ENCODE measurements around the gene CARMIL1. TPM values are rescaled to one million over a fixed set of nuclear protein-coding genes. Genes with fewer than 3 reads are reported as not detected.
"Not testable (repeated sequence)": the region's sequence is repeated elsewhere in the genome, so short reads cannot be mapped to it uniquely, and the experiment has no call there.

Gene CARMIL1
- total RNA-seq, 1 donor from 2014 or later, result 11.8 TPM

- H3K27me3 Mint-ChIP-seq, result no peaks in the 10 kb centered on the region
- H3K9me3 Mint-ChIP-seq, result no peaks in the 10 kb centered on the region
- H3K4me3 Mint-ChIP-seq, result no peak overlapping the region
- TF ChIP-seq CTCF (conservative IDR thresholded peaks at IDR 0.05), result no peak
- no peak overlapping the region for H3K27ac Mint-ChIP-seq
- no peaks in the 10 kb centered on the region for H3K4me1 Mint-ChIP-seq (ENCODE audit: unreplicated experiment)
- H3K36me3 Mint-ChIP-seq, result no peaks in the 10 kb centered on the region
- DNase-seq (ENCODE audit: extremely low spot score, unreplicated experiment), result no peak
Measured at GRCh38 chr6:25436760-25437159, 157.6 kb downstream of the CARMIL1 start.

- no peak for TF ChIP-seq CTCF (conservative IDR thresholded peaks at IDR 0.05)
- no peaks in the 10 kb centered on the region for H3K27me3 Mint-ChIP-seq
- H3K27ac Mint-ChIP-seq, result no peak overlapping the region
- no peak for DNase-seq (ENCODE audit: extremely low spot score, unreplicated experiment)
- no peaks in the 10 kb centered on the region for H3K9me3 Mint-ChIP-seq
- H3K36me3 Mint-ChIP-seq, result no peaks in the 10 kb centered on the region
- H3K4me3 Mint-ChIP-seq, result no peak overlapping the region
- peaks cover 5% of the 10 kb centered on the region for H3K4me1 Mint-ChIP-seq (ENCODE audit: unreplicated experiment)
Measured at GRCh38 chr6:25439368-25439767, 160.2 kb downstream of the CARMIL1 start.

GRCh38 chr6:25441663-25442270, 162.6 kb downstream of the CARMIL1 start:
- peaks cover 8% of the 10 kb centered on the region for H3K9me3 Mint-ChIP-seq
- DNase-seq (ENCODE audit: extremely low spot score, unreplicated experiment), result no peak
- H3K27me3 Mint-ChIP-seq, result no peaks in the 10 kb centered on the region
- TF ChIP-seq CTCF (conservative IDR thresholded peaks at IDR 0.05), result no peak
- no peak overlapping the region for H3K27ac Mint-ChIP-seq
- peaks cover 8% of the 10 kb centered on the region for H3K36me3 Mint-ChIP-seq
- peaks cover 5% of the 10 kb centered on the region for H3K4me1 Mint-ChIP-seq (ENCODE audit: unreplicated experiment)
- H3K4me3 Mint-ChIP-seq, result no peak overlapping the region

GRCh38 chr6:25442898-25443297, 163.7 kb downstream of the CARMIL1 start:
- Mint-ChIP-seq H3K9me3 (peaks cover 12% of the 10 kb centered on the region), H3K36me3 (peaks cover 11% of the 10 kb centered on the region), H3K4me3 (no peak overlapping the region), H3K4me1 (ENCODE audit: unreplicated experiment) (peaks cover 10% of the 10 kb centered on the region), H3K27ac (no peak overlapping the region), H3K27me3 (no peaks in the 10 kb centered on the region)
- DNase-seq (ENCODE audit: extremely low spot score, unreplicated experiment), result no peak
- no peak for TF ChIP-seq CTCF (conservative IDR thresholded peaks at IDR 0.05)

GRCh38 chr6:25444521-25444920, 165.3 kb downstream of the CARMIL1 start:
- not testable (repeated sequence) for DNase-seq (ENCODE audit: extremely low spot score, unreplicated experiment); H3K4me3 Mint-ChIP-seq; H3K27ac Mint-ChIP-seq; H3K27me3 Mint-ChIP-seq
- Mint-ChIP-seq H3K4me1 (ENCODE audit: unreplicated experiment) (peaks cover 22% of the 10 kb centered on the region), H3K9me3 (peaks cover 12% of the 10 kb centered on the region), H3K36me3 (peaks cover 15% of the 10 kb centered on the region)

GRCh38 chr6:25446830-25447569, 167.8 kb downstream of the CARMIL1 start:
- H3K27ac Mint-ChIP-seq, result no peak overlapping the region
- H3K4me1 Mint-ChIP-seq (ENCODE audit: unreplicated experiment), result peaks cover 32% of the 10 kb centered on the region

More at GRCh38 chr6:25446830-25447569, 167.8 kb downstream of the CARMIL1 start:
- DNase-seq (ENCODE audit: extremely low spot score, unreplicated experiment), result no peak
- TF ChIP-seq CTCF (conservative IDR thresholded peaks at IDR 0.05), result no peak
- H3K36me3 Mint-ChIP-seq, result peaks cover 15% of the 10 kb centered on the region
- peaks cover 12% of the 10 kb centered on the region for H3K9me3 Mint-ChIP-seq
- no peaks in the 10 kb centered on the region for H3K27me3 Mint-ChIP-seq
- no peak overlapping the region for H3K4me3 Mint-ChIP-seq

Data from type B pancreatic cell (in vitro differentiated cells).